PC-9 (cell line): Measurements from ENCODE around the gene SSR4. TPM values are rescaled to one million over a fixed set of nuclear protein-coding genes. Genes with fewer than 3 reads are reported as not detected.

ENCODE experiments used
- BruUV-seq: library from RNA; stranded (reverse); fragments of 400-500 nt; replicated peaks from 2 replicates; lab custom pipeline; 2021; lab: Mats Ljungman, UMichigan
- CTCF ChIA-PET: fragments of 300-600 bp; sonication (Branson Sonifier 250); formaldehyde crosslinking; loops from one replicate; lab custom pipeline; 2022; ENCODE audit warnings: antibody characterized with exemption; lab: Charles Lee
- POLR2A ChIA-PET: fragments of 300-600 bp; sonication (Branson Sonifier 250); formaldehyde crosslinking; loops from one replicate; lab custom pipeline; 2022; ENCODE audit warnings: antibody characterized with exemption; ENCODE audit not compliant: unreplicated experiment; lab: Charles Lee
- DNase-seq, 2 experiments: peaks; one replicate each; pipeline versions ENCODE4 v3.0.0 to v3.0.0-alpha.2; 2015 to 2022; ENCODE audit warnings: mixed read lengths in 1 of 2
- H2AFZ ChIP-seq: fragments of 200-600 bp; sonication (generic); 2 replicates; pipeline ENCODE4 v1.8.1; 2017; ENCODE audit warnings: antibody characterized with exemption
- H3F3A ChIP-seq: fragments of 200-600 bp; sonication (generic); 2 replicates; pipeline ENCODE4 v1.8.1; 2017; ENCODE audit warnings: antibody characterized with exemption, mild to moderate bottlenecking, low read depth; ENCODE audit not compliant: insufficient read depth
- H3K27ac ChIP-seq: fragments of 200-600 bp; sonication (generic); 2 replicates; pipeline ENCODE4 v1.6.1; 2016; ENCODE audit warnings: mixed run types
- H3K27me3 ChIP-seq: fragments of 200-600 bp; sonication (generic); 2 replicates; pipeline ENCODE4 v1.6.1; 2016; ENCODE audit warnings: low read depth, mixed run types; ENCODE audit not compliant: insufficient read depth
- H3K36me3 ChIP-seq: fragments of 200-600 bp; sonication (generic); 2 replicates; pipeline ENCODE4 v1.6.1; 2016; ENCODE audit warnings: low read depth, mixed run types
- H3K4me1 ChIP-seq: fragments of 200-600 bp; sonication (generic); replicated peaks from 2 replicates; pipeline ENCODE4 v1.6.1; 2016; ENCODE audit warnings: mixed run types; ENCODE audit not compliant: insufficient read depth
- H3K4me2 ChIP-seq: fragments of 200-600 bp; sonication (generic); 2 replicates; pipeline ENCODE4 v1.6.1; 2017; ENCODE audit warnings: mixed run types
- H3K4me3 ChIP-seq: fragments of 200-600 bp; sonication (generic); 2 replicates; pipeline ENCODE4 v1.6.1; 2016; ENCODE audit warnings: mixed run types
- H3K79me2 ChIP-seq: fragments of 200-600 bp; sonication (generic); 2 replicates; pipeline ENCODE4 v1.6.1; 2017; ENCODE audit warnings: low read depth, mixed run types
- H3K9me2 ChIP-seq: fragments of 200-600 bp; sonication (generic); 2 replicates; pipeline ENCODE4 v1.8.1; 2017; ENCODE audit warnings: mild to moderate bottlenecking; ENCODE audit not compliant: insufficient read depth
- H3K9me3 ChIP-seq: fragments of 200-600 bp; sonication (generic); 2 replicates; pipeline ENCODE4 v1.8.1; 2016; ENCODE audit warnings: low read depth; ENCODE audit not compliant: insufficient read depth
- H4K20me1 ChIP-seq: fragments of 200-600 bp; sonication (generic); 2 replicates; pipeline ENCODE4 v1.8.1; 2017; ENCODE audit not compliant: insufficient read depth
- EZH2 ChIP-seq: fragments of 200-600 bp; sonication (generic); IDR thresholded peaks from 2 replicates; pipeline ENCODE4 v1.8.0; 2017; ENCODE audit warnings: antibody characterized with exemption, low read depth
- intact Hi-C: fragments of 100-400 bp; cut with micrococcal nuclease; formaldehyde crosslinking; loops from one replicate; pipeline ENCODE4 v1.10.0; 2022; ENCODE audit not compliant: unreplicated experiment
- total RNA-seq: library from RNA; stranded (reverse); gene quantifications from 2 replicates; pipeline ENCODE4 v1.2.3, GENCODE V29; 2021
- TF ChIP-seq, protein P1 (sequence below): fragments of 200-600 bp; sonication (generic); conservative IDR thresholded peaks from 2 replicates; pipeline ENCODE4 v1.6.1; 2017; ENCODE audit warnings: mixed run types, antibody characterized with exemption, mild to moderate bottlenecking, moderate library complexity

SSR4 gene
- total RNA-seq, 1 experiment from 2014 or later = 223 TPM

DNA sequence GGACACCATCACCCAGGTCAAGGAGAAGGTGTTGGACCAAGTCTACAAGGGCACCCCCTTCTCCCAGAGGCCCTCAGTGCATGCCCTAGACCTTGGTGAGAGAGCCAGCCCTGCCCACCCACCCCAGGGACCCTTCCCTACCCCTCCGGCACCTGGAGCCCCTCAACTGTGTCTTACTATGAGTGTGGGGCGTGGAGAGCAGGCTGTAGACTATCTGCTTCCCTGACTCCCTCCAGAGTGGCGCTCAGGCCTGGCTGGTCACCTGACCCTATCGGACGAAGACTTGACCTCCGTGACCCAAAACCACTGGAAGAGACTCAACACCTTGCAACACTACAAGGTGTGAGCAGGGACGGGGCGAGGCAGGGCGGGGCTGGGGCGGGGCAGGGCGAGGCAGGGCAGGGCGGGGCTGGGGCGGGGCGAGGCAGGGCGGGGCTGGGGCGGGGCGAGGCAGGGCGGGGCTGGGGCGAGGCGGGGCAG lies 18.3 kb upstream of the SSR4 start:
- Histone ChIP-seq H3K79me2 (no peaks in the 10 kb centered on the region), H4K20me1 (no peaks in the 10 kb centered on the region), H3K4me3 (no peak overlapping the region), H2AFZ (no peak overlapping the region), H3K4me2 (no peak overlapping the region), H3K9me3 (no peaks in the 10 kb centered on the region), H3K9me2 (no peaks in the 10 kb centered on the region), H3F3A (no peaks in the 10 kb centered on the region), H3K4me1 (no peaks in the 10 kb centered on the region), H3K27ac (no peak overlapping the region), H3K36me3 (no peaks in the 10 kb centered on the region), H3K27me3 (no peaks in the 10 kb centered on the region)
- BruUV-seq = no TSS peak
- intact Hi-C loops = no loop called here
- CTCF ChIA-PET = no interaction called here
- TF ChIP-seq, protein P1, sequence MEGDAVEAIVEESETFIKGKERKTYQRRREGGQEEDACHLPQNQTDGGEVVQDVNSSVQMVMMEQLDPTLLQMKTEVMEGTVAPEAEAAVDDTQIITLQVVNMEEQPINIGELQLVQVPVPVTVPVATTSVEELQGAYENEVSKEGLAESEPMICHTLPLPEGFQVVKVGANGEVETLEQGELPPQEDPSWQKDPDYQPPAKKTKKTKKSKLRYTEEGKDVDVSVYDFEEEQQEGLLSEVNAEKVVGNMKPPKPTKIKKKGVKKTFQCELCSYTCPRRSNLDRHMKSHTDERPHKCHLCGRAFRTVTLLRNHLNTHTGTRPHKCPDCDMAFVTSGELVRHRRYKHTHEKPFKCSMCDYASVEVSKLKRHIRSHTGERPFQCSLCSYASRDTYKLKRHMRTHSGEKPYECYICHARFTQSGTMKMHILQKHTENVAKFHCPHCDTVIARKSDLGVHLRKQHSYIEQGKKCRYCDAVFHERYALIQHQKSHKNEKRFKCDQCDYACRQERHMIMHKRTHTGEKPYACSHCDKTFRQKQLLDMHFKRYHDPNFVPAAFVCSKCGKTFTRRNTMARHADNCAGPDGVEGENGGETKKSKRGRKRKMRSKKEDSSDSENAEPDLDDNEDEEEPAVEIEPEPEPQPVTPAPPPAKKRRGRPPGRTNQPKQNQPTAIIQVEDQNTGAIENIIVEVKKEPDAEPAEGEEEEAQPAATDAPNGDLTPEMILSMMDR = no peak
- no peak for TF ChIP-seq EZH2
- POLR2A ChIA-PET = no interaction called here
- DNase-seq = no peak

DNA sequence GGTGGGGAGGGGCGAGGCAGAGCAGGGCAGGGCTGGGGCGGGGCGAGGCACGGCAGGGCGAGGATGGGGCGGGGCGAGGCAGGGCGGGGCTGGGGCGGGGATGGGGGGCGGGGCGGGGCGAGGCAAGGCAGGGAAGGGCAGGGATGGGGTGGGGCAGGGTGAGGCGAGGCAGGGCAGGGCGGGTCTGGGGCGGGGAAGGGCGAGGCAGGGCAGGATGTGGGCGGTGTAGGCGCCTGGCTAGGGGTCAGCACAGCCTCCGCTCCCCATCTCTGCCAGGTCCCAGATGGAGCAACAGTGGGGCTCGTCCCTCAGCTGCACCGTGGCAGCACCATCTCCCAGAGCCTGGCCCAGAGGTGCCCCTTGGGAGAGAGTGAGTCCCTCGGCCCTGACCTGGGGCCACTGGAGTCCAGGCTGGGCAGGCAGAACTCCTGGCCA lies 17.8 kb upstream of the SSR4 start:
- no TSS peak for BruUV-seq
- H3K9me2 ChIP-seq = no peaks in the 10 kb centered on the region
- H2AFZ ChIP-seq = no peak overlapping the region
- no peaks in the 10 kb centered on the region for H3K36me3 ChIP-seq
- H3K9me3 ChIP-seq = no peaks in the 10 kb centered on the region
- H3K27ac ChIP-seq = no peak overlapping the region
- no peaks in the 10 kb centered on the region for H3F3A ChIP-seq
- H3K79me2 ChIP-seq = no peaks in the 10 kb centered on the region
- H3K4me1 ChIP-seq = no peaks in the 10 kb centered on the region
- no peaks in the 10 kb centered on the region for H4K20me1 ChIP-seq
- DNase-seq = no peak
- ChIA-PET POLR2A (no interaction called here), CTCF (no interaction called here)
- H3K4me2 ChIP-seq = no peak overlapping the region
- H3K27me3 ChIP-seq = no peaks in the 10 kb centered on the region
- no peak for TF ChIP-seq EZH2
- TF ChIP-seq, protein P1 = no peak
- H3K4me3 ChIP-seq = no peak overlapping the region
- intact Hi-C loops = no loop called here

DNA sequence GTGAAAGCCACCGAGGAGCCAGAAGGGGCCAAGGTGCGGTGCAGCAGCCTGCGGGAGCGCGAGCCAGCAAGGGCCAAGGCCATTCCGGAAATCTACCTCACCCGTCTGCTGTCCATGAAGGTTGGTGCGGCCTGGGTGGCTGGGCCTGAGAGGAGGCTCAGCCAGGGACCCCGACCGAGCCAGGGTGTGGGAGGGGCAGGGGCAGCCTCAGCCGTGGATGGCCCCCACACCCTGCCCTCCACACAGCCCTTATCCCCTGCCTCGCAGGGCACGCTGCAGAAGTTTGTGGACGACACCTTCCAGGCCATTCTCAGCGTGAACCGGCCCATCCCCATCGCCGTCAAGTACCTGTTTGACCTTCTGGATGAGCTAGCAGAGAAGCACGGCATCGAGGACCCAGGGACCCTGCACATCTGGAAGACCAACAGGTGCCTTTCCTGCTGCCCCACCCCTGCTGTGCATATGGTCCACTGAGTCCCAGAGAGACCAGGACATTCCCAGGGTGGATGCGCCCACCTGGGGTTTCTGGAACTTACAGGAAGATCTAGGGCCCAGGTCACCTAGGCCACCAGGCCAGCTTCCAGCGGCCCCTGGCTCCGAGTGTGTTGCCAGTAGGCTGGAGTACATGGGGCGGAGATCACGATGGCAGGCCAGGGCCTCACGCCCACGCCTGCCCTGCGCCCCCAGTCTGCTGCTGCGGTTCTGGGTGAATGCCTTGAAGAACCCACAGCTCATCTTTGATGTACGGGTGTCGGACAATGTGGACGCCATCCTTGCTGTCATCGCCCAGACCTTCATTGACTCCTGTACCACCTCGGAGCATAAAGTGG lies 17.0 kb upstream of the SSR4 start:
- no TSS peak for BruUV-seq
- ChIA-PET CTCF (no interaction called here), POLR2A (no interaction called here)
- no peak for DNase-seq
- Histone ChIP-seq H3K4me2 (no peak overlapping the region), H3K36me3 (no peaks in the 10 kb centered on the region), H3K79me2 (no peaks in the 10 kb centered on the region), H3K4me1 (no peaks in the 10 kb centered on the region), H3K27ac (no peak overlapping the region), H2AFZ (no peak overlapping the region), H3K27me3 (no peaks in the 10 kb centered on the region), H3K9me3 (no peaks in the 10 kb centered on the region), H4K20me1 (no peaks in the 10 kb centered on the region), H3K4me3 (no peak overlapping the region), H3F3A (no peaks in the 10 kb centered on the region), H3K9me2 (no peaks in the 10 kb centered on the region)
- TF ChIP-seq, protein P1 = no peak
- no peak for TF ChIP-seq EZH2
- intact Hi-C loops = no loop called here
